IPS-NIHi7 (cell line): ENCODE measurements around the gene GAS6.
A peak's percentile ranks its signal among the peaks of the same experiment; 100 is the strongest.
"Not testable (repeated sequence)": the region's sequence is repeated elsewhere in the genome, so short reads cannot be mapped to it uniquely, and the experiment has no call there.

Source experiments
- DNase-seq: peaks from one replicate; pipeline ENCODE4 v3.0.0; 2012; ENCODE audit warnings: mixed read lengths; ENCODE audit errors: extremely low spot score

GAS6 gene

GRCh38 chr13:113837560-113838355 lies 26.1 kb downstream of the GAS6 start:
- DNase-seq: peak; percentile 85

DNA sequence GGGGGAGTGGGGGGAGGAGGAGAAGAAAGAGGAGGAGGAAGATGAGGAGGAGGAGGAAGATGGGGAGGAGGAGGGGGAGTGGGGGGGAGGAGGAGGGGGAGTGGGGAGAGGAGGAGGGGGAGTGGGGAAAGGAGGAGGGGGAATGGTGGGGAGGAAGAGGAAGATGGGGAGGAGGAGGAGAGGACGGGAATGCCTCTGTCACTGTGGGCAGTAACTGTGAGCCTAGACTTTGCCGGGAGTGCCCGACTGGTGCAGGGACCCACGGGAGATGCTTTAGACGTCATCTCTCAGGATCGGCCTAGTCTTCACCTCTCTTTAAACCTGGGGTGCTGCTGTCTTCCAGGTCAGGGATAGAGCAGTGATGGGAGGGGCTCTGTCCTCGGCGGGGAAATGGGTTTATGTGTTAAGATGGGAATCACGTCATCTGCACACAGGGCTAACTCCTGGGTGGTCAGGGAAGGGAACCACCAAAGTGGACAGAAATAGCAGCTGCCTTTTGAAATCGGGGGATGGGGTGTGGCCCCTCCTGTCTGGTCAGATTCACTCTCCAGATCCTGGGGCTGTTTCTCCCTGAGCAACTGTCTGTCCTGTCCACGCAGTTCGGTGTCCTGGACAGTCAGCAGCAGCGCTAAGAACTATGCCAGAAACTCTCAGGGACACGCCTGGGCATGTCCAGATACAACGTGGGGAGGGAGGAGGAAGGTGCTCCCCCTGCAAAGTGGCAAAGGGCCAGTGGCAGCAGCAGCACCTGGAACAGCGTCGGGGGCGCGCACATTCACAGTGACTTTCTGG lies 26.9 kb downstream of the GAS6 start:
- no peak for DNase-seq

DNA sequence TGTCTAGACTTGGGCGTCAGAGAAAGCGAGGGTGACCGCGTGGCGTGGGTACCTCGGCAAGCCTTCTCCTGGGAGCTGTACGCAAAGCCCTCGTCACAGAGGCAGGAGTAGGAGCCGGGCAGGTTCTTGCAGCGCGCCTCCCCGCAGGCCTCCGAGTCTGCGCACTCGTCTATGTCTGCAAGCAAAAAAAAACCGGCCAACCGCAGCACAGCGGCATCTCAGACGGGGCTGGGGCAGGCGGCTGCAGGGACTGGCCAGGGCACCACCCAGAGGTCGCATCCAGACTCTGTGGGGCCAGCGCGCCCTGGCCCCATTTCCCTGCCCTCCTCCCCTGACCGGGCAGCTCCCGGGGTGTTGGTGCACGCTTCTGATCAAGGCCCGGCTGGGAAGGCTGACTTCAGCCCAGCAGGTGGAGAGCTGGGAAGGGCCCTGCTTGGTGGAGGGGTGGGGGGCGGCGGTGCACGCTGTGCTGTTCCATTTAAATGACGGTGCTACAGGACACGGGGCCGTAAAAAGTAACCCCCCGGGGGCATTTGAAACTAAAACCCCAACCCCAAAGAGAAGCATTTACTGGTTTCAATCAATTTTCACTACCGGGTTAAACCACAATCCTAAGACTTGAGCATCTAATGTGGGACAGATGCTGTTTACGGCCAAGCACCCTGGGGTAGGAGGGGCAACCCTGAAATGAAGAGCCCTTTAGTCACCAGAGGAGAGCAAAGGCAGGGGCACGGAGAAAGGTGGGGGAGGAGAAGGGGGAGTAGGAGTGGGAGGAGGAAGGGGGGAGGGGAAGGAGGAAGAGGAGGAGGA lies 28.2 kb downstream of the GAS6 start:
- no peak for DNase-seq

DNA sequence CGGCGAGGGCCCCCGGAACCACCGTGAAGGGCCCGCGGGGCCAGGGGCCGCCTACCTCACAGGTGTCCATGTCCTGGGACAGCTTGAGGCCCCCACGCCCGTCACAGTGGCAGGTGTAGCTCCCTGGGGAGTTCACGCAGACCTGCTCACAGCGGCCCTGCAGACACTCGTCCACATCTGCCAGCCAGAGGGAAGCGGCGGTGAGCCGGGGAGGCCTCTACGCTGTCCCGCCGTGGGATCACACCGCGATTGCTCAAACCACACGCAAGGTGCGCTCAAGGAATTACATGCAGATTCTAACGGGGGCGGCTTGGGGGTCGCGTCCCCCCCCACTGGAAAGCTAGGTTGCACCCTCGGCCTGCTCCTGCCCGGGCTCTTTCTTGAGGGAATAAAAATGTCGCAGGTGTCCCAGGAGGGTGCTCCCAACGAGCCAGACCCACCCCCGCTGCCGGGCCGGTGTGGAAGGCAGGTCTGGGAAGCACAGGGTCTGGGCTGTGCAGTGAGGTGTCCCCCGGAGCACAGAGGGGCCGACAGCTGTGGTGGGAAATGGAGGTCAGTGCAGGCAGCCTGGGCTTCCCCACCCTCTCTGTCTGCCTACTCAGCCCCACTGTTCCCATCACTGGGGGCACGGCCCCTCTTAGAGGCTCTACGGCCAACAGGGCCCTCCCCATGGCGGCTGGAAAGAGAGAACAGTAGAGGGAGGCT lies 29.2 kb downstream of the GAS6 start:
- no peak for DNase-seq

GRCh38 chr13:113834006-113834405 lies 29.9 kb downstream of the GAS6 start:
- not testable (repeated sequence) for DNase-seq

GRCh38 chr13:113833111-113833830 lies 30.6 kb downstream of the GAS6 start:
- DNase-seq: no peak

DNA sequence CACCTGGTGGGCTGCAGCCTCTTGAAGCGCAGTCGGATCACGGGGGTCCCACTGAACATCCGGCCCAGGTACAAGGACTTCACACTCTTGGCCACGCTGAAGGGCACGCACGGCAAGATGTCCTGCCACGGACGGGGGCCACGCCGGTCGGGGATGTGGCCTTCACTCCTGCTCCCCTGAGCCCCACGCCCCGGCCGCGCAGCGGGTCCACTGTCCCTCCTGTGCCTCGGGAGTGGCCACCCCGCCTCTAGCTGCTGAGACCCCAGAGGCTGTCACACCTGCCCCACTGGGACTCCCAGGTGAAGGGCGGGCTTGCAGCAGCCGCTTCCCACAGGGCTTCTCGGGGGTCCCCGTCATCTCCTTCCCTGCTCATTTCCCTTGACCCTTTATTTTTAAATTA lies 31.2 kb downstream of the GAS6 start:
- no peak for DNase-seq

GRCh38 chr13:113832205-113832604 lies 31.7 kb downstream of the GAS6 start:
- no peak for DNase-seq

- no peak for DNase-seq
Observed at GRCh38 chr13:113831061-113831460, 32.8 kb downstream of the GAS6 start.

GRCh38 chr13:113830426-113830950 lies 33.4 kb downstream of the GAS6 start:
- DNase-seq: not testable (repeated sequence)

GRCh38 chr13:113828282-113828825 lies 35.5 kb downstream of the GAS6 start:
- no peak for DNase-seq

GRCh38 chr13:113827021-113827420 lies 36.9 kb downstream of the GAS6 start:
- DNase-seq: no peak

GRCh38 chr13:113826446-113826845 lies 37.4 kb downstream of the GAS6 start:
- DNase-seq: not testable (repeated sequence)

- no peak for DNase-seq
Observed at GRCh38 chr13:113825841-113826240, 38.0 kb downstream of the GAS6 start.

DNA sequence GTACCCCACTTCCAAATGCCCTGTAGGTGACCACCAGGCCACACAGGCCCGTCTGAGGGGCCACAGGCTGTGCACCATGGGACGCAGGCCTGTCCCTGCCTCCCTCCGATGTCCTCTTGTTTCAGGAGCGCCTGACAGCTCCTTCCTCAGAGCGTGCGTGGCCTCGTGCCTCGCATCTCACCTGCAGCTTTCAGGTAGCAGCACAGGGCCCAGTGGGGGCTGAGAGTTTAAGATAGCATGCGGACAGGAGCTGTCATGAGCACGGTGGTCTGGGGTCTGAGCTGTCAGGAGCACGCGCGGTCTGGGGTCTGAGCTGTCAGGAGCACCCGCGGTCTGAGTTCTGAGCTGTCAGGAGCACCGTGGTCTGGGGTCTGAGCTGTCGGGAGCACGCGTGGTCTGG lies 40.1 kb downstream of the GAS6 start:
- DNase-seq: no peak

DNA sequence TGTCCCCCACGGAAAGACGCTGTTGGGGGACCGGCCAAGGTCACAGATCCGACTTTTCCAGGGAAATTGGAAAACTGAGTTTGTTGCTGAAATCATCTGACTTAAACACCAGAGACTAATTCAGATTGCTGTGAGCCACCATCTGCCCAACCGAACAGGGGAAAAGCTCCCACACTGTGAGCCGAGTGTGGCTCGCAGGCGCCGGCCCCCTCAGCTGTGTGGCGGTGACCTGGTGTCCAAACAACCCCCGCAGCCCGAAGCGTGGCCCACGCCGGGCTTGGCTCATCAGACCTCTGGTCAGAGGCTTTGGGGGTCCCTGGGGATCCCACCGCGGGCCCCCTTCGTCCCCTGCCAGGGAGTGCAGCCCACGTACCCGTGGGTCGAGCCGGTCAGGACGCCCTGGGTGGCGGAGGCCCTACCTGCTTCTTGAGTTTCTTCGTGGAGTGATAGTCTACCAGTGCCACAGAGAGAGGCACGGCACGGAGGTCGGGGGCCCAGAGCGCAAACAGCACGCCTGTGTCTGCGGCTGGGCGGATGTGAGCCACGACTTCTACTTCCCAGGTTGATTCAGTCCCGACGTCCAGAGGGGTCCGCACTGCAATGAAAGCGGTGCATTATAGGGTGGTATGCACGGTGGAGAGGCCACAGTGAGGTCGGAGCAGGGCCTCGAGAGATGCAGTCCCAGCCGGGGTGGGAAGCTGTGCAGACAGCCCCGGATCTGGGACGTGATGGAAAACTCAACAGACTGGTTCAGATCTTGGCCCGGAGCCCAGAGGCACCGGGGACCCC lies 40.7 kb downstream of the GAS6 start:
- no peak for DNase-seq

GRCh38 chr13:113822266-113822665 lies 41.6 kb downstream of the GAS6 start:
- no peak for DNase-seq

GRCh38 chr13:113821847-113822246 lies 42.0 kb downstream of the GAS6 start:
- no peak for DNase-seq

GRCh38 chr13:113820813-113821651 lies 42.8 kb downstream of the GAS6 start:
- DNase-seq: no peak
